Fibroblast of the conjunctiva (primary cell): ENCODE measurements around the gene TFCP2L1.

Experiments
- DNase-seq: peaks from one replicate; pipeline ENCODE4 v3.0.0-alpha.2; 2010; ENCODE audit warnings: low read depth

The TFCP2L1 gene

GRCh38 chr2:121266543-121267106, 18.4 kb downstream of the TFCP2L1 start:
- no peak for DNase-seq

- DNase-seq, result no peak
These were observed 20.8 kb downstream of the TFCP2L1 start for GRCh38 chr2:121263996-121264715.

- DNase-seq, result no peak
These were observed 24.4 kb downstream of the TFCP2L1 start for GRCh38 chr2:121260370-121261154.

GRCh38 chr2:121258051-121258450, 27.0 kb downstream of the TFCP2L1 start:
- no peak for DNase-seq

GRCh38 chr2:121257480-121257840, 27.5 kb downstream of the TFCP2L1 start:
- DNase-seq, result no peak

- DNase-seq, result no peak
These were observed 28.1 kb downstream of the TFCP2L1 start for GRCh38 chr2:121256720-121257479.

GRCh38 chr2:121255358-121255757, 29.6 kb downstream of the TFCP2L1 start:
- DNase-seq, result no peak

- DNase-seq, result no peak
These were observed 30.3 kb downstream of the TFCP2L1 start for GRCh38 chr2:121254748-121255147.

GRCh38 chr2:121253674-121254240, 31.2 kb downstream of the TFCP2L1 start:
- no peak for DNase-seq

- no peak for DNase-seq
These were observed 31.9 kb downstream of the TFCP2L1 start for GRCh38 chr2:121253021-121253673.

- no peak for DNase-seq
These were observed 33.5 kb downstream of the TFCP2L1 start for GRCh38 chr2:121251497-121251896.

GRCh38 chr2:121248766-121249343, 36.1 kb downstream of the TFCP2L1 start:
- DNase-seq, result no peak

GRCh38 chr2:121247971-121248370, 37.0 kb downstream of the TFCP2L1 start:
- DNase-seq, result no peak

GRCh38 chr2:121247534-121247933, 37.5 kb downstream of the TFCP2L1 start:
- DNase-seq, result no peak

GRCh38 chr2:121246704-121247255, 38.2 kb downstream of the TFCP2L1 start:
- DNase-seq, result no peak

- no peak for DNase-seq
These were observed 39.1 kb downstream of the TFCP2L1 start for GRCh38 chr2:121245913-121246312.

GRCh38 chr2:121245120-121245820, 39.7 kb downstream of the TFCP2L1 start:
- no peak for DNase-seq

GRCh38 chr2:121244616-121245015, 40.4 kb downstream of the TFCP2L1 start:
- no peak for DNase-seq

- no peak for DNase-seq
These were observed 41.1 kb downstream of the TFCP2L1 start for GRCh38 chr2:121243821-121244460.

- no peak for DNase-seq
These were observed 42.0 kb downstream of the TFCP2L1 start for GRCh38 chr2:121242976-121243375.
